Keratinocyte (primary cell): ENCODE data around the gene RIC3. TPM values are rescaled to one million over a fixed set of nuclear protein-coding genes. Genes with fewer than 3 reads are reported as not detected.
"Not testable (repeated sequence)": the region's sequence is repeated elsewhere in the genome, so short reads cannot be mapped to it uniquely, and the experiment has no call there.

Experiments
- DNase-seq: peaks from one replicate; pipeline ENCODE4 v3.0.0-alpha.2; 2011; ENCODE audit warnings: low read depth, missing footprints, low spot score
- FAIRE-seq: peaks from 2 replicates; lab custom pipeline; 2011; peaks lifted over from hg19 to GRCh38; lab: Jason Lieb, UNC
- H2AFZ ChIP-seq: 2 replicates; pipeline ENCODE4 v1.6.0; 2012; ENCODE audit warnings: low read length, control low read depth, inconsistent platforms; ENCODE audit not compliant: control insufficient read depth
- H3K27ac ChIP-seq: 2 replicates; pipeline ENCODE4 v1.5.1; 2011; ENCODE audit warnings: low read length; ENCODE audit not compliant: control insufficient read depth, insufficient read depth
- H3K27me3 ChIP-seq: 3 replicates; pipeline ENCODE4 v1.6.0; 2011; ENCODE audit warnings: low read length; ENCODE audit not compliant: control insufficient read depth, insufficient read depth; ENCODE audit errors: extremely low read depth
- H3K36me3 ChIP-seq, 2 experiments: 2 replicates in 1 of 2; 3 replicates in 1 of 2; pipeline ENCODE4 v1.5.1; 2011; ENCODE audit warnings: low read length in 2 of 2, mild to moderate bottlenecking in 1 of 2; ENCODE audit not compliant: control insufficient read depth in 2 of 2, insufficient read depth in 2 of 2; ENCODE audit errors: extremely low read depth in 1 of 2
- H3K4me1 ChIP-seq: 3 replicates; pipeline ENCODE4 v1.5.1; 2011; ENCODE audit warnings: low read length; ENCODE audit not compliant: control insufficient read depth, insufficient read depth; ENCODE audit errors: extremely low read depth
- H3K4me2 ChIP-seq: 3 replicates; pipeline ENCODE4 v1.6.0; 2011; ENCODE audit warnings: low read depth, low read length; ENCODE audit not compliant: control insufficient read depth, insufficient read depth; ENCODE audit errors: extremely low read depth
- H3K4me3 ChIP-seq, 3 experiments: fragments of 200-600 bp in 1 of 3; sonication (generic) in 1 of 3; 2 replicates in 2 of 3; 3 replicates in 1 of 3; pipeline ENCODE4 v1.5.1; 2011 to 2016; ENCODE audit warnings: low read length in 3 of 3, mild to moderate bottlenecking in 3 of 3, control low read depth in 2 of 3, inconsistent platforms in 1 of 3, low read depth in 1 of 3, mixed read lengths in 1 of 3, mixed run types in 1 of 3, moderate library complexity in 1 of 3; ENCODE audit not compliant: control insufficient read depth in 2 of 3, insufficient read depth in 2 of 3; ENCODE audit errors: extremely low read depth in 1 of 3
- H3K79me2 ChIP-seq: 2 replicates; pipeline ENCODE4 v1.6.0; 2012; ENCODE audit warnings: low read length; ENCODE audit not compliant: control insufficient read depth, insufficient read depth
- H3K9ac ChIP-seq: 3 replicates; pipeline ENCODE4 v1.6.0; 2011; ENCODE audit warnings: low read length; ENCODE audit not compliant: control insufficient read depth, insufficient read depth; ENCODE audit errors: extremely low read depth
- H3K9me1 ChIP-seq: 3 replicates; pipeline ENCODE4 v1.6.0; 2011; ENCODE audit warnings: low read length; ENCODE audit not compliant: control insufficient read depth, insufficient read depth; ENCODE audit errors: extremely low read depth
- H3K9me3 ChIP-seq: 2 replicates; pipeline ENCODE4 v1.5.1; 2012; ENCODE audit warnings: low read depth, low read length; ENCODE audit not compliant: control insufficient read depth
- H4K20me1 ChIP-seq: 3 replicates; pipeline ENCODE4 v1.6.0; 2011; ENCODE audit warnings: low read length; ENCODE audit not compliant: control insufficient read depth, insufficient read depth; ENCODE audit errors: extremely low read depth
- CTCF ChIP-seq, 3 experiments: IDR thresholded peaks in 1 of 3; conservative IDR thresholded peaks in 1 of 3; optimal IDR thresholded peaks in 1 of 3; 2 replicates in 2 of 3; 3 replicates in 1 of 3; pipeline versions ENCODE3 to v1.5.1; 2011; ENCODE audit warnings: low read length in 3 of 3, mild to moderate bottlenecking in 3 of 3, moderate library complexity in 2 of 3, control low read depth in 1 of 3, inconsistent platforms in 1 of 3; ENCODE audit not compliant: insufficient read depth in 2 of 3; ENCODE audit errors: extremely low read depth in 1 of 3
- EZH2 ChIP-seq: IDR thresholded peaks from one replicate; pipeline ENCODE4 v1.6.1; 2012; ENCODE audit warnings: inconsistent platforms, mild to moderate bottlenecking, low read length, moderate library complexity
- dilution Hi-C: fragments of 300-500 bp; cut with MboI; formaldehyde crosslinking; loops from one replicate; pipeline ENCODE4 v1.7.0; 2020; ENCODE audit warnings: low sequenced_read_pairs; ENCODE audit not compliant: extremely low pct_ligation_motif_present
- polyA plus RNA-seq, 5 experiments: library from polyadenylated mRNA; depleted of rRNA in 3 of 5; stranded (reverse) in 3 of 5; stranded (forward) in 1 of 5; unstranded in 1 of 5; fragments of >200 nt; gene quantifications; 1 replicate in 1 of 5; 2 replicates in 3 of 5; 3 replicates in 1 of 5; pipeline versions ENCODE4 v1.2.1 to v1.2.3, GENCODE V29; 2011 to 2012; ENCODE audit warnings: missing spikeins in 2 of 5, low read depth in 1 of 5, low replicate concordance in 1 of 5

RIC3 gene
- polyA plus RNA-seq, 1 donor (not counting 4 experiments of a cell fraction or from before 2014, with no cell fraction given) = 2.5 TPM

GRCh38 chr11:8164746-8165145, 4.1 kb downstream of the RIC3 start:
- Histone ChIP-seq H3K27me3 (peaks cover 15% of the 10 kb centered on the region), H3K9me1 (no peaks in the 10 kb centered on the region), H3K79me2 (no peaks in the 10 kb centered on the region), H3K9me3 (no peaks in the 10 kb centered on the region), H3K4me2 (no peak overlapping the region), H4K20me1 (no peaks in the 10 kb centered on the region), H3K36me3 (no peaks in the 10 kb centered on the region), H3K9ac (no peak overlapping the region), H2AFZ (no peak overlapping the region), H3K4me1 (peaks cover 2% of the 10 kb centered on the region), H3K4me3 (no peak overlapping the region), H3K27ac (no peak overlapping the region)
- FAIRE-seq (no peak), DNase-seq (no peak)
- TF ChIP-seq EZH2 = no peak
- dilution Hi-C loops = no loop called here

- H3K9me3 ChIP-seq, H3K9ac ChIP-seq, H3K27ac ChIP-seq, H2AFZ ChIP-seq, H3K4me2 ChIP-seq, DNase-seq, dilution Hi-C loops, H4K20me1 ChIP-seq, H3K36me3 ChIP-seq, H3K79me2 ChIP-seq, H3K4me1 ChIP-seq, H3K4me3 ChIP-seq, H3K27me3 ChIP-seq, H3K9me1 ChIP-seq, FAIRE-seq: not testable (repeated sequence)
These were observed 7.1 kb downstream of the RIC3 start for GRCh38 chr11:8161627-8162304.

GRCh38 chr11:8156877-8157276, 11.9 kb downstream of the RIC3 start:
- no peak for TF ChIP-seq CTCF (optimal IDR thresholded peaks at IDR 0.05 in 1 of 3, IDR thresholded peaks at IDR 0.05 in 1 of 3, conservative IDR thresholded peaks at IDR 0.05 in 1 of 3; ENCODE audit: extremely low read depth in 1 of 3, insufficient read depth in 2 of 3, low read length in 3 of 3)
- TF ChIP-seq EZH2 = no peak
- Histone ChIP-seq H3K36me3 (no peaks in the 10 kb centered on the region), H3K9me1 (no peaks in the 10 kb centered on the region), H3K79me2 (no peaks in the 10 kb centered on the region), H3K4me3 (no peak overlapping the region), H2AFZ (no peak overlapping the region), H4K20me1 (no peaks in the 10 kb centered on the region), H3K9me3 (no peaks in the 10 kb centered on the region), H3K27ac (no peak overlapping the region), H3K4me1 (no peaks in the 10 kb centered on the region), H3K9ac (no peak overlapping the region), H3K27me3 (no peaks in the 10 kb centered on the region), H3K4me2 (no peak overlapping the region)
- dilution Hi-C loops = no loop called here
- FAIRE-seq (no peak), DNase-seq (no peak)
